GM12875 (cell line): Measurements from ENCODE around the gene PNMA6E.
"Not testable (repeated sequence)": the region's sequence is repeated elsewhere in the genome, so short reads cannot be mapped to it uniquely, and the experiment has no call there.

Experiments
- H3K4me3 ChIP-seq: one replicate; pipeline ENCODE4 v1.5.1; 2011; ENCODE audit warnings: low read depth, low read length, control low read depth
- CTCF ChIP-seq: IDR thresholded peaks from 2 replicates; pipeline ENCODE4 v1.5.1; 2011; ENCODE audit warnings: low read depth, mild to moderate bottlenecking, control low read depth, inconsistent platforms, low read length, moderate library complexity, borderline replicate concordance; ENCODE audit not compliant: insufficient read depth

PNMA6E gene

GRCh38 chrX:153392642-153393321 lies 8.4 kb downstream of the PNMA6E start:
- TF ChIP-seq CTCF, result no peak
- no peak overlapping the region for H3K4me3 ChIP-seq

DNA sequence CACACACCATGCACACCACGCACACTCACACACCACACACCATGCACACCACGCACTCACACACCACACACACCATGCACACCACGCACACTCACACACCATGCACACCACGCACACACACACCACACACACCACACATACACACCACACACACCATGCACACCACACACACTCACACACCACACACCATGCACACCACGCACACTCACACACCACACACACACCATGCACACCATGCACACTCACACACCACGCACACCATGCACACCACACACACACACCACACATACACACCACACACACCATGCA lies 11.7 kb downstream of the PNMA6E start:
- not testable (repeated sequence) for H3K4me3 ChIP-seq

GRCh38 chrX:153388722-153389459 lies 12.3 kb downstream of the PNMA6E start:
- H3K4me3 ChIP-seq, result no peak overlapping the region
- TF ChIP-seq CTCF, result no peak

DNA sequence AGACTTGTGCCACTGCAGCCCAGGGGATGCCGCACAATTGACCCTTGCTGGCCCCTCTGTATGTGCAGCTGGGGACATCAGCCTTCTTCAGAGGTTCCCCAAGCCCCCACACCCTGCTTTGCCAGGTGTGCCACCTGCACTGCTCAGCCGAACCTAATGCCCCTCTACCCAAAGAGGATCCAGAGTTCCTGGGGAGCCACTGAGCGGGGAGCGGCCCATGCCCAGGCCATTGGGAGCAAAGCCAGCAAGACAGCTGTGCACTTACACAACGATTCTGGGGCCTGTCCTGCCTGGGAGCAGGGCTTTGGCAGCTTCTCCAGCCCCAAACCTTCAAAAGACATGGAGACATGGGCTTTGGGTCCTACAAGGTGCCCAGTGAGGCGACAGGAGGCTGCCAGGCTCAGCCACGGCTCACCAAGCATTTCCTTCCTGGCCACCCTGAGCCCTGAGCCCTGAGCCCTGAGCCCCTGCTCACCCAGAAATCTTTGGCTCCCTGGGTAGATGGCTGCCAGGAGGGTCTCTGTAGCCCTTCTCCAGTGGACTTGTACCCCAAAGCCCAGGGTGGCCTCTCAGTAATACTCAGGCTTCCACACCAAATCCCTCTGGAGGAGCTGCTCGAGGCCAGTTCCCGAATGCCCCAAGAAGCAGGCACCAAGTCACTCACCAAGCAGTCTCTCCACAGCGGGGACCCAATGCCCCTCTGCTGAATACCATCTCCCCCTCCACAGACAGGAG lies 13.0 kb downstream of the PNMA6E start:
- H3K4me3 ChIP-seq, result no peak overlapping the region

GRCh38 chrX:153387345-153387744 lies 13.8 kb downstream of the PNMA6E start:
- no peak for TF ChIP-seq CTCF
- H3K4me3 ChIP-seq, result no peak overlapping the region

More for the DNA sequence above, 13.0 kb downstream of the PNMA6E start:
- TF ChIP-seq CTCF, result no peak

DNA sequence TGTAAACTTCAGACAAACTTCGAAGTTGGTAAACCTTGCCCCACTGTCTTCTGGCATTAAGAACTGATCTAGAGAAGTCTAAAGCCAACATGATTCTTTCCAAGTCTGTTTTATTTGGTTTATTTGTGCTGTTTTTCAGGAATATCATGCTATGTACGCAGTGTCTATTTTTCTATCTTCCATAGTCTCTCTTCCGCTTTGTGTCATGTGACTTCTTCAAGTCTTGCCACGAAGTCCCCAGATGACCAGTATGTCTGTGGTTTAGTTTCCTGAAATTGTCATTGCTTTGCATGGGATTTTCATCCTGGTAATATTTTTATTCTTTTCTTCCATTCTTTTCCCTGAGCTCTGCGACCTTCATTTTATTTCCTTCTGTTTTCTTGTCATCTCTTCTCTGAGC lies 15.1 kb downstream of the PNMA6E start:
- no peak overlapping the region for H3K4me3 ChIP-seq

GRCh38 chrX:153384973-153385372 lies 16.2 kb downstream of the PNMA6E start:
- not testable (repeated sequence) for H3K4me3 ChIP-seq

More for the DNA sequence above, 15.1 kb downstream of the PNMA6E start:
- no peak for TF ChIP-seq CTCF

GRCh38 chrX:153384390-153384789 lies 16.8 kb downstream of the PNMA6E start:
- no peak for TF ChIP-seq CTCF
- no peak overlapping the region for H3K4me3 ChIP-seq
